ENCODE measurements around the gene CNKSR3.
A peak's percentile ranks its signal among the peaks of the same experiment; 100 is the strongest.

CNKSR3 gene

GRCh38 chr6:154404791-154405400, 105.6 kb downstream of the CNKSR3 start:
- Histone ChIP-seq H2AK5ac (ENCODE audit: low read depth, low read length) (no peak overlapping the region), H3K27me3 (ENCODE audit: control insufficient read depth in 3 of 3, insufficient read depth in 3 of 3, low read depth in 1 of 3, low read length in 3 of 3) (no peaks in the 10 kb centered on the region), H4K8ac (ENCODE audit: low read depth, low read length) (no peak overlapping the region), H3K4me2 (ENCODE audit: insufficient read depth, low read length, poor library complexity, severe bottlenecking) (no peak overlapping the region), H3K79me1 (ENCODE audit: low read depth, low read length) (no peaks in the 10 kb centered on the region), H3K14ac (ENCODE audit: low read length) (no peak overlapping the region), H3K23ac (ENCODE audit: low read depth, low read length, poor library complexity) (no peak overlapping the region), H3K4me1 (ENCODE audit: control insufficient read depth in 2 of 2, insufficient read depth in 1 of 2, low read depth in 1 of 2, low read length in 2 of 2) (peaks cover 0 to 1% of the 10 kb centered on the region in 2 donors), H3K4ac (ENCODE audit: low read length) (no peak overlapping the region), H3K18ac (ENCODE audit: low read length) (no peak overlapping the region), H3K36me3 (replicated peaks in 1 of 2; ENCODE audit: control insufficient read depth in 2 of 2, insufficient read depth in 2 of 2, low read length in 2 of 2) (peaks cover 10 to 22% of the 10 kb centered on the region in 2 donors), H2BK12ac (ENCODE audit: low read length) (no peak overlapping the region), H2BK5ac (ENCODE audit: low read length) (no peak overlapping the region), H2BK120ac (ENCODE audit: low read depth, low read length) (no peak overlapping the region), H3K9me3 (replicated peaks in 1 of 2; ENCODE audit: control insufficient read depth in 2 of 2, insufficient read depth in 1 of 2, low read depth in 1 of 2, low read length in 2 of 2) (peaks cover 2 to 5% of the 10 kb centered on the region in 2 donors), H2BK15ac (ENCODE audit: low read length) (no peak overlapping the region), H2AFZ (ENCODE audit: low read length) (no peak overlapping the region), H3K27ac (replicated peaks; ENCODE audit: low read length) (no peak overlapping the region), H4K91ac (ENCODE audit: low read depth, low read length, poor library complexity) (no peak overlapping the region), H3K9ac (ENCODE audit: low read depth, low read length, poor library complexity) (no peak overlapping the region), H3K4me3 (ENCODE audit: low read length in 2 of 2) (no peak overlapping the region)
- no peak for DNase-seq (ENCODE audit: low spot score)
- WGBS, 2 donors (ENCODE audit: extremely low coverage in 2 of 2, insufficient read length in 2 of 2, insufficient replicate concordance in 1 of 2), result no CpG with 5 or more reads among the region's 6 CpGs

- H2BK12ac ChIP-seq (ENCODE audit: low read length), result no peak overlapping the region
- DNase-seq (ENCODE audit: low spot score), result no peak
- H2BK120ac ChIP-seq (ENCODE audit: low read depth, low read length), result no peak overlapping the region
- H3K27ac ChIP-seq (replicated peaks; ENCODE audit: low read length), result no peak overlapping the region
- H3K18ac ChIP-seq (ENCODE audit: low read length), result peak overlapping the region; percentile 58
- no CpG with 5 or more reads among the region's 4 CpGs for WGBS, 2 donors (ENCODE audit: extremely low coverage in 2 of 2, insufficient read length in 2 of 2, insufficient replicate concordance in 1 of 2)
- no peak overlapping the region for H2AK5ac ChIP-seq (ENCODE audit: low read depth, low read length)
- no peak overlapping the region for H2AFZ ChIP-seq (ENCODE audit: low read length)
- no peak overlapping the region for H3K9ac ChIP-seq (ENCODE audit: low read depth, low read length, poor library complexity)
- H2BK15ac ChIP-seq (ENCODE audit: low read length), result no peak overlapping the region
- H3K4me2 ChIP-seq (ENCODE audit: insufficient read depth, low read length, poor library complexity, severe bottlenecking), result no peak overlapping the region
- H4K8ac ChIP-seq (ENCODE audit: low read depth, low read length), result no peak overlapping the region
- no peak overlapping the region for H3K4ac ChIP-seq (ENCODE audit: low read length)
- H3K23ac ChIP-seq (ENCODE audit: low read depth, low read length, poor library complexity), result no peak overlapping the region
- no peak overlapping the region for H3K4me3 ChIP-seq (ENCODE audit: low read length in 2 of 2)
- peaks cover 8 to 13% of the 10 kb centered on the region in 2 donors for H3K36me3 ChIP-seq (replicated peaks in 1 of 2; ENCODE audit: control insufficient read depth in 2 of 2, insufficient read depth in 2 of 2, low read length in 2 of 2)
- no peak overlapping the region for H2BK5ac ChIP-seq (ENCODE audit: low read length)
- no peak overlapping the region for H4K91ac ChIP-seq (ENCODE audit: low read depth, low read length, poor library complexity)
- no peaks in the 10 kb centered on the region for H3K79me1 ChIP-seq (ENCODE audit: low read depth, low read length)
- no peaks in the 10 kb centered on the region for H3K27me3 ChIP-seq (ENCODE audit: control insufficient read depth in 3 of 3, insufficient read depth in 3 of 3, low read depth in 1 of 3, low read length in 3 of 3)
- peaks cover 0 to 3% of the 10 kb centered on the region in 2 donors for H3K4me1 ChIP-seq (ENCODE audit: control insufficient read depth in 2 of 2, insufficient read depth in 1 of 2, low read depth in 1 of 2, low read length in 2 of 2)
- no peak overlapping the region for H3K14ac ChIP-seq (ENCODE audit: low read length)
- H3K9me3 ChIP-seq (replicated peaks in 1 of 2; ENCODE audit: control insufficient read depth in 2 of 2, insufficient read depth in 1 of 2, low read depth in 1 of 2, low read length in 2 of 2), result peaks cover 2 to 5% of the 10 kb centered on the region in 2 donors
Measured at GRCh38 chr6:154403788-154404187, 106.7 kb downstream of the CNKSR3 start.

GRCh38 chr6:154402081-154402780, 108.3 kb downstream of the CNKSR3 start:
- DNase-seq (ENCODE audit: low spot score), result no peak
- Histone ChIP-seq H3K27ac (replicated peaks; ENCODE audit: low read length) (no peak overlapping the region), H3K4ac (ENCODE audit: low read length) (no peak overlapping the region), H2AK5ac (ENCODE audit: low read depth, low read length) (no peak overlapping the region), H3K9ac (ENCODE audit: low read depth, low read length, poor library complexity) (no peak overlapping the region), H2BK12ac (ENCODE audit: low read length) (no peak overlapping the region), H2BK5ac (ENCODE audit: low read length) (no peak overlapping the region), H3K23ac (ENCODE audit: low read depth, low read length, poor library complexity) (no peak overlapping the region), H3K4me2 (ENCODE audit: insufficient read depth, low read length, poor library complexity, severe bottlenecking) (no peak overlapping the region), H2BK15ac (ENCODE audit: low read length) (no peak overlapping the region), H2AFZ (ENCODE audit: low read length) (no peak overlapping the region), H3K27me3 (ENCODE audit: control insufficient read depth in 3 of 3, insufficient read depth in 3 of 3, low read depth in 1 of 3, low read length in 3 of 3) (no peaks in the 10 kb centered on the region), H3K18ac (ENCODE audit: low read length) (no peak overlapping the region), H4K91ac (ENCODE audit: low read depth, low read length, poor library complexity) (no peak overlapping the region), H2BK120ac (ENCODE audit: low read depth, low read length) (no peak overlapping the region), H3K9me3 (replicated peaks in 1 of 2; ENCODE audit: control insufficient read depth in 2 of 2, insufficient read depth in 1 of 2, low read depth in 1 of 2, low read length in 2 of 2) (peaks cover 2 to 5% of the 10 kb centered on the region in 2 donors), H3K4me1 (ENCODE audit: control insufficient read depth in 2 of 2, insufficient read depth in 1 of 2, low read depth in 1 of 2, low read length in 2 of 2) (peaks cover 3 to 5% of the 10 kb centered on the region in 2 donors), H3K4me3 (ENCODE audit: low read length in 2 of 2) (no peak overlapping the region), H3K79me1 (ENCODE audit: low read depth, low read length) (no peaks in the 10 kb centered on the region), H3K36me3 (replicated peaks in 1 of 2; ENCODE audit: control insufficient read depth in 2 of 2, insufficient read depth in 2 of 2, low read length in 2 of 2) (peaks cover 8 to 12% of the 10 kb centered on the region in 2 donors), H3K14ac (ENCODE audit: low read length) (no peak overlapping the region), H4K8ac (ENCODE audit: low read depth, low read length) (no peak overlapping the region)
- no CpG with 5 or more reads among the region's 6 CpGs for WGBS, 2 donors (ENCODE audit: extremely low coverage in 2 of 2, insufficient read length in 2 of 2, insufficient replicate concordance in 1 of 2)

- no CpG with 5 or more reads among the region's 5 CpGs for WGBS, 2 donors (ENCODE audit: extremely low coverage in 2 of 2, insufficient read length in 2 of 2, insufficient replicate concordance in 1 of 2)
- Histone ChIP-seq H3K9me3 (replicated peaks in 1 of 2; ENCODE audit: control insufficient read depth in 2 of 2, insufficient read depth in 1 of 2, low read depth in 1 of 2, low read length in 2 of 2) (peaks cover 0 to 5% of the 10 kb centered on the region in 2 donors), H3K4me1 (ENCODE audit: control insufficient read depth in 2 of 2, insufficient read depth in 1 of 2, low read depth in 1 of 2, low read length in 2 of 2) (peaks cover 3 to 5% of the 10 kb centered on the region in 2 donors), H4K8ac (ENCODE audit: low read depth, low read length) (no peak overlapping the region), H3K4ac (ENCODE audit: low read length) (no peak overlapping the region), H3K79me1 (ENCODE audit: low read depth, low read length) (no peaks in the 10 kb centered on the region), H3K23ac (ENCODE audit: low read depth, low read length, poor library complexity) (no peak overlapping the region), H2BK12ac (ENCODE audit: low read length) (no peak overlapping the region), H2AK5ac (ENCODE audit: low read depth, low read length) (no peak overlapping the region), H3K4me3 (ENCODE audit: low read length in 2 of 2) (no peak overlapping the region), H3K27me3 (ENCODE audit: control insufficient read depth in 3 of 3, insufficient read depth in 3 of 3, low read depth in 1 of 3, low read length in 3 of 3) (no peaks in the 10 kb centered on the region), H2BK5ac (ENCODE audit: low read length) (no peak overlapping the region), H3K4me2 (ENCODE audit: insufficient read depth, low read length, poor library complexity, severe bottlenecking) (no peak overlapping the region), H3K27ac (replicated peaks; ENCODE audit: low read length) (no peak overlapping the region), H2AFZ (ENCODE audit: low read length) (no peak overlapping the region), H3K36me3 (replicated peaks in 1 of 2; ENCODE audit: control insufficient read depth in 2 of 2, insufficient read depth in 2 of 2, low read length in 2 of 2) (peaks cover 2 to 7% of the 10 kb centered on the region in 2 donors), H2BK15ac (ENCODE audit: low read length) (no peak overlapping the region), H4K91ac (ENCODE audit: low read depth, low read length, poor library complexity) (no peak overlapping the region), H3K14ac (ENCODE audit: low read length) (no peak overlapping the region), H3K9ac (ENCODE audit: low read depth, low read length, poor library complexity) (no peak overlapping the region), H2BK120ac (ENCODE audit: low read depth, low read length) (no peak overlapping the region), H3K18ac (ENCODE audit: low read length) (no peak overlapping the region)
- DNase-seq (ENCODE audit: low spot score), result no peak
Measured at GRCh38 chr6:154399097-154399496, 111.4 kb downstream of the CNKSR3 start.
